Fibroblast of skin of abdomen (primary cell): ENCODE results near the gene WASL.
A peak's percentile ranks its signal among the peaks of the same experiment; 100 is the strongest.
"Not testable (repeated sequence)": the region's sequence is repeated elsewhere in the genome, so short reads cannot be mapped to it uniquely, and the experiment has no call there.

Experiments used
- DNase-seq: peaks from one replicate; pipeline ENCODE4 v3.0.0-alpha.2; 2013

The WASL gene

DNA sequence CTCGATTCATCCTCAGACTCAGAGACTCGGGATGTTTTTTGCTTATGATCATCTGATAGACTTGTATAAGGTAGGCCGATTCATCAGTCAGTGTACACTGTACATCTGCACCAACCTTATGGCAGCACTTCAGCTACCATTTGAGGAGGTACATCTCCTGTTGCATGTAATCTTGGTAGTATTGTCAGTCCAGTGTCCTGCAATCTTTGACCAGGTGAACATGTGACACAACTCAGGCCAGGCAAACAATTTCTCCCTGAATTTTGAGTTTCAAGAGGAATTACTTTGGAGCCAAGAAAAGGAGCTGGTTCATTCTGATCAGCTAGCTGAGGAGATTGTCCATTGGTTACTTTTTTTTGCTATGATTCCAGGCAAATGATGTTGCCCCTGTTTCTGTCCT lies 19.7 kb upstream of the WASL start:
- no peak for DNase-seq

DNA sequence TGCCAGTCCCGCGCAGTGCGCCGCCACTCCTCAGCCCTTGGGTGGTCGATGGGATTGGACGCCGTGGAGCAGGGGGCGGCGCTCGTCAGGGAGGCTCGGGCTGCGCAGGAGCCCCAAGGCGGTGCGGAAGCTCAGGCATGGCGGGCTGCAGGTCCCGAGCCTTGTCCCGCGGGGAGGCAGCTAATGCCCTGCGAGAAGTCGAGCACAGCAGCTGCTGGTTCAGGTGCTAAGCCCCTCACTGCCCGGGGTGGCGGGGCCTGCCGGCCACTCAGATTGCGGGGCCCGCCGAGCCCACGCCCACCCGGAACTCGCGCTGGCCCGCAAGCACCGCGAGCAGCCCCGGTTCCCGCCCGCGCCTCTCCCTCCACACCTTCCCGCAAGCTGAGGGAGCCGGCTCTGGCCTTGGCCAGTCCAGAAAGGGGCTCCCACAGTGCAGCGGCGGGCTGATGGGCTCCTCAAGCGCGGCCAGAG lies 14.4 kb upstream of the WASL start:
- DNase-seq: no peak

DNA sequence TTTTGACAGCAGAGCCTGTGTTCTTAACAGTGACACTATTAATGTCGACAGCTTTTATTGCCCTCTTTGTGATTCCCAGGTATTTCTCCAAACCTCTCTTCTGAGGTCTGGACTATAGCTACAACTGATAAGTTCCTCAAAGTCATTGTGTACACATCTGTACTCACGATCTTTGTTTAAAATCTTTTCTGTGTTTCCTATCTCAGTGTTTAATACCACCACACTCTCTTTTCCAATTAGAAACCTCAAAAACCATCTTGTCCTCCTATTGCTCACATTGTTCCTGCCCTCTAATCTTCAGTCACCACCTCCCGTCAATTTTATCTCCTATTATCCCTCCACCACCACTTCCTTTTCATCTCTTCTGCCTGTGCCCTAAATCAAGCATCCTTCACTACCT lies 12.9 kb upstream of the WASL start:
- DNase-seq: no peak

DNA sequence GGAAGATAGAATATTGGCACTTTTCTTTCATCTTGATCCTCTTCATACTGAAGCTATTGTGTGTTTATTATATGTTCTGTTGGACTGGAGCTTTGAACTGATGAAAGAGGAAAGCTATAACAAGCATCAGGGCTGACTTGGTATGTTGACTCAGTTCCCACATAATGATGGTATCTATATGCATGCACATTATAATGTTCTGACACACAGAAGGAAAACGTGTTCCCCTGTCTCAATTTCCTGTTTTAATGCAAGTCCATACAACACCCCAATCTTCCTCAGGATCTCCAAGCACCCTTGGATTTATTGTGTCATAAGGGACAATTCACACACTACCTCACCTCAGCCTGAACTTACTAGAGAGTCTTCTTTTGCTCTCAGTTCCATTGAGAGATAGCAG lies 8.3 kb upstream of the WASL start:
- peak; percentile 18 for DNase-seq

DNA sequence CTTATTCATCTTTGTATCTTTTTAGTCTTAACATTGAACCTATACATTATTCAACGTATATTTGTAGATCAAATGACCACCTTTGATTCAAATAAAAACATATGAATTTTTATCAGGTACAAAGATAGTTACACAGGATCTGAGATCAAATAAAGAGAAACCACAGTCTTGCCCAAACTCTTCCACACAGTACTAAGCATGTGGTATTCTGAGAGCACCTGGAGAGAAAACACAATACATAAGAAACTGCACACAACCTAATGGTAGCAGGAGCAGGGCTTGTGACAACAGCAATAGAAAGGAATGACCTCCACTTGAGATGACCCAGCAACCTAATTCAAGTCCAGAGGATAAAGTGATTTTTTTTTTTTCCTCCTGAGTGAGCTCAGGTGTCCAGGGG lies 6.5 kb upstream of the WASL start:
- no peak for DNase-seq

DNA sequence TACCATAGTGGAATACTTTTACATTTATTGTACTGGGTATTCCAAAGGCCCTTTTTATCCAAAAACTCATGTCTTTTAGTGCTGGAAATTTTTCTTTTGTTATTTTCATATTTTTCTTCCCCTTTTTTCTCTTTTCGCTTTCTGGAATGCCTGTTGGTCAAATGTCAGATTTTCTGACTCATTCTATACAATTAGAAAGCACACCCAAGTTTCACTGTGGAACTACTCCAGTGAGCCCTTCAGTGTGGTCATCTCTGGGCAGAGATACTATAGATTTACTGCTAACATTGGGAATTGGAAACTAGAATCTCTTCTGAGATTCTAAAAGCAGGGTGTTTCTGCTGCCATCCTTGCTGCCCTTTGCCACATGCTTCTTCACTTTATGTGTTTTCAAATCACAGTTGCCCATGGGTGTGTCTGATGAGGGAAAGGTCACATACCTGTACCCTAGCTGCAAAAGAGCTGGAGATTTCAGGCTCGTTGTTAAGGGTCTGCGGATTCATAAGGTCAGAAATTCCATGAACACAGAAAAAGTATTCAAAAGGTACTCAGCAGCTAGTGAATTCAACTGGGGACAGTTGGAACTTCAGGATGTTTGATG lies 5.6 kb upstream of the WASL start:
- no peak for DNase-seq

DNA sequence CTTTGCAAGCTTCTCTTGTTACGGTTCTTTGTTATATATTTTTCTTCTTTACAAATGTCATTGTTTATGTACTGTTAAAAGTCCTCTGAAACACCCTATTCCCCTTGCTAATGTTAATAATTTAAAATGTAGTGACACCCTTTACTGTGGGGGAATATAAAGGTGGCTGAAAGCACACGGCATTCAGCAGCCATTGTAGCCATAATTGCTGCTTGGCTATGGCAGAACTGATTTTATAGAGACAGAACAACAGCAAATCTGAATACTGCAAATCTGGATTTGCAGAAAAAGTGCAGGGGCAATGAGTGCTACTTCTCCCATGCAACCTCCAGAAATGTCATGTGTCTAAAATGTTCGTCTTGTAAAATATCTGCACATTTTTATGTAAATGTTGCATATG lies 3.7 kb upstream of the WASL start:
- DNase-seq: no peak

DNA sequence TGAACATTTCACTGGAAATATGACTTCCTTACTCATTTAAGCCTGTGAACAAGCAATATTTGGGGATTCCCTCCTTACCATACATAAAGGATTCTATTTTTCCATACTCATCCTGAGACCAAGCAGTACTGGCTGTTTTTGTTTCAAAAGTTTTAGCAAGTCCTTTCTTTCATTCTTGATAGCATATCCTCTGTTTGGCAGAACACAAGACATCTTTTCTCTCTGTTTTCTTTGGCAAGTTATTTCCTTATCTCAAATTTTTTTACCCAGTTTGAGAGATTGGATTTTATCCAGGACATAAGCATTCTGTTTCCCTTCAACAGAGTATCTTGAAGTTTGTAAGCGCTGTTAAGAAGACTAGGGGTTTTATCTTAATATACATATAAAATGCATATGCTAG lies 3.0 kb upstream of the WASL start:
- DNase-seq: no peak

DNA sequence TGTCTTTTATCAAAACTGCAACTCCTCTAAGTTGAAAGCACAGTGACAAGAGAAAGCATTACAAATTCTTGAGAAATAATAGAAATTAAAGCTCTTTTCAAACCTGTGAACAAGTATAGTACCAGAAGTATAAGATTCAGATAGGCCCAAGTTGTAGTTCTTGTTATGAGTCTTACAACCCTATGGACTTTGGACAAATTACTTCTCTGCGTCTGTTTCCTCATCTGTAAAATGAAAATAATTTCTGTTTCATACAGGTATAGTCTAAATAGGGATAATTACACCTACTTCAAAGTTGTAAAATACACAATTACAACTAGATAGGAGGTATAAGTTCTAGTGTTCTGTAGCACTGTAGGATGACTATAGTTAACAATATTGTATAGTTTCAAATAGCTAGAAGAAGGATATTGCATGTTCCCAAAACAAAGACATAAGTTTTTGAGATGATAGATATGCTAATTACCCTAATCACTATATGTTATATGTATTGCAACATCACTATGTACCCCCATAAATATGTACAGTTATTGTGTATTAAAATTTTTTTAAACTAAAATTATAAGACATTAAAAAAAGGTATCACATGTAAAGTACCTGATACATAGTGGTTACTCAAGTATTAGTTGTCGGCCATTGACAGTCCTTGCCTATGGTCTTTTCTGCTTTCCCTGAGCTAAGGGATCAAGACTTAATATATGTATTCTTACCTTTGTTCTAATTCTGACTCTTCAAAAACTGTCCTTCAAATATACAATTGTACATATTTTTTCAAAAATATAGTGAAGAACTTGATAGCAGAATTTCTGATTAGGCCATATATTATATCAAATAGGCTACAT lies 1.8 kb upstream of the WASL start:
- no peak for DNase-seq

DNA sequence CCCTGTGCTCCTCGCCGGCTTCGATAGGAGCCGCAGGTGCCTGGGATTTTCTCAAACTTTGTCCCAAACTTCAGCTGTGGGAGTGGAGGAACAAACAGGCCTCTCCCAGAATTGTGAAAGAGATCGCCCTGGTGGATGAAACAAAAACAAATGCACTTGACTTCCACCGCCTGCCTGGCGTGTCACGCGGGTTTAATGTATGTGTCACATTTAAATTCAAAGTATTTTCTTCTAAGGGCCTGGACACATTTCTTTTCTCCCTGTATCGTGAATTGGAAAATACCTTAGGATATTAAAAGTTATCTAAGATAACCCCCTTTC lies 694 bp upstream of the WASL start:
- DNase-seq: peak; percentile 63

DNA sequence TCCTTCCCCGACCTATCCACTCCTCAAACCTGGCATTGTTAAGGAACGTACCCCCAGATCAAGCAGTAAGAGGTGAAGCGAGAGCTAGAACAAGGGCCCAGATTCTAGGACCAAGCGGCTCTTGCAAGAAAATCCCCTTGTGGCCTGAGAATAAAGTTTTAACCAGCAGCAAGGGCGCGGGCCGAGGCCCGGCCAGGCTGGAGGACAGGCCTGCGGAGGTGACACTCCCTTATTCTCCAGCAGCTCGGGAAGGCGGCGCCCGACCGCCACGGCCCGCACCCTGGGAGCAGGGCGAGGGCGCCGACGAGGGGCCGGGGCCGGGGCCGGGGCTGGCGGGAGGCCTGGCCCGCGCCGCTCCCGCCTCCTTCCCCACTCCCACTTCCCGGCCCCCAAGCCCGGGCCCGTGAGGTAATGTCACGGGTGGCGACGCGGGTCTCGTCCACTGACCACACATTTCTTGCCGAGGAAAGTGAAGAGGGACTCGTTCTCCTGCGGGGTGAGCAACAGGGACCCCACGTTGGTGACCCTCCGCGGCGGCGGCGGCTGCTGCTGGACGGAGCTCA lies 551 bp downstream of the WASL start:
- peak; percentile 17 for DNase-seq

DNA sequence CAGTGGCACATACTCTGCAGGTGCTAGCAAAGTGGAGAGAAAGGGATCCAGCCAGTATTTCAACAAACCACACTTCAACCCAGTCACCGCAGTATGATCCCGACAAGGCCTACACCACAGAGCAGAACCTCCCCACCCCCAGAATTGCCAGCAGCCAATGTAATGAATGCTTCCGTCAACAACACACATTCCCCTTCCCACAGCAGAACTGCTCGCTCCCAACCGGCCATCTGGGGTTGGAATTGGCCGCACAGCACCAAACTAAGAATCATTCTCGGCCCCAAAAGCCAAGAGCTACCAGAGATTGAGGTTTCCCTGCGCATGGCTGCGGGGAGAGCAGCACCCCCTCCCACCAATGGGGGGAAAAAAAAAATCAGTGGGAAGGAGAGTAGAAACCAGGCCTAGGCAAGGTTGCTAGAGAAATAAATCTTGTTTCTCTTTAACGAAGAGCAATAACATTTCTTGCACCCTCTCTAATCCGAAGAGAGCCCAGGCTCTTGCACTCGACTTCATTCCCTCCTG lies 1.1 kb downstream of the WASL start:
- peak; percentile 79 for DNase-seq

DNA sequence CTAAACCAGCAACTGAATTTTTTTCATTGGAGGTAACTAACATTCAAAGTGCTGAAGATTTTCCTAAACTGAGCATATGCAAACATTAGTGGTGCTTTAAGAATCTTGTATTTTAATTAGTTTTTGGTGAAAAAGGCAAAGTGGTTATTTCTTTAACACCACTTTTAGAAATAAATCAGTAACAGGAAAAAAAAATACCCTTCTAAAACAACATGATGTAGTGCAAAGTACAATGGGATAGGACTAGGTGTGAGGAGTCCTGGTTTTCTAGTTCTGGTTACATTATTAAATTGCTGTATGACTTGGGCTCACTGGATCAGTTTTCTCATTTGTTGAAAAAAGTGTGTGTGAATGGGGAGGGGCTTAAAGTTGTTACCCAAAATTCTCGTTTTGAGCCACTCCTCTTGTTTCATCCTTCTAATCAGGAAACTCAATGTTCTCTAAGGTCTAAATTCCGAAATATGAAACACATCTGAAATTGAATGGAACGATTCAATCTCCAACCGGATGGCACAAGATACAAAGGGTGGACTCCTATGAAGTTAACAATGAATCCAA lies 1.8 kb downstream of the WASL start:
- no peak for DNase-seq

DNA sequence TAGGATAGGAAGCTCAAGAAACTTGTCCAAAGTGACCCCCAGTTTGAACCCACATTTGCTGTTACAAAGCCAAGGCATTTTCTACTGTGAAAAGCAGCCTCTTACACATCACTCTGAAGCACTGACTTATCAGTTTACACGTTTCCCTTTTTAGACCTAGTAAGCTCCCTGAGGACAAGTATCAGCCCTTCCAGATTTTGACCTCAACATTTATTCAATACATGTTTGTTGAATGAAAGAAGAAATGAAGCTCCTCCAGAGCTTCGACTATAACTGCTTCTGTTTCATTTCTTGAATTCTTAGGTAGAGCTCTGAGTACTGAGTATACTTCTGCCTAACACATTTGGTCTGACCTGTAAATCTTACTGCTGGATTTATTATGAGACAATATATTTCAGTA lies 2.7 kb downstream of the WASL start:
- no peak for DNase-seq

DNA sequence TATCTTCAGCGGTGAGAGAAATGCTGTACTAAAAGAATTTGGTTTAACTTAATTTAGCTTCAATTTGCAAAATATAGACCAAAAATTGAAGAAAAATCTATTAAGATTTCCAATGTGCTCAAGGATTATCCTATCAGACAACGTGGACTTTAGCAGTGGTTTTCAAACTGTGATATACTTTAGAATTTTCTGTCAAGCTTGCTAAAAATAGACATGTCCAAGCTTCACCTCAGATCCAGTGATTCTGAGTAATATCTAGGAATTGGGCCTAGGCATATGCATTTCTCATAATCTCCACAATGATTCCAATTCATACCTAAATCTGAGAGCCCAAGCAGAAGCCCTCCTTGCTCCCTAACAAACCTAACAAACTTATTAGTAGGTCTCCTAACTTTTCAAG lies 3.4 kb downstream of the WASL start:
- DNase-seq: no peak

DNA sequence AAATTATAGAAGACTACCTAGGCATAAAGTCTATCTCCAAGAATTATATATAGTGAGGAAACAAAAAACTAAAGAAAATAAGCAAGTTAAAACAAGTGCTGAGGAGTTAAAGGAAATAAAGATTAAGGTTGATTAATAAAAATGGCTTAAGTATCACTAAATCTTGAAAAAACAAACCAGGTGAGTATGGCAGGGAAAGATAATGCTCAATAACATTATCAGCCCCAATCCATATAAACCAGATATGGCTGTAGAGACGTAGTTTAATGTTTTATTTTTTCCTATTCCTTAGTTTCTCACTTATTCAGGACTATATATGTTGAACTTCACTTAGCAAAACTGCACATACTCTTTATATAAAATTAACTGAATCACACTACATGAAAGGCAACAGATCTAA lies 4.4 kb downstream of the WASL start:
- DNase-seq: no peak

DNA sequence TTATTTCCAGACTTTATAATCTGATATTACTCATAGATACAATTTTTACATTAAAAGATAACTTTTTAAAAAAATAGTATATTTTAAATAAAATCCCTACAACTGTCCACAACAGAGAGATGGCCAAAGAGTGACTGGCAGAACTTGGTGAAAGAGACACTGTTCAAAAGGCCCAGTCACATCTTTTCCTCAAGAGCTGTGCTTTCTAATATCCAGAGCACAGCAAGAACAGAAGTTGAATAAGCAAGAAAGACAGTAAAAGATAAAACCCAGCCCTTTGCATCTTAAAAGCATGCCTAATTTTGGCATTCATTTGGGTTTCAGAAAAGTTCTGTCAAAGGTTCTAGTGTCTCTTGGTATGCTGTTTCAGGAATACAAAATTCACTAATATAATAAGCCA lies 6.9 kb downstream of the WASL start:
- DNase-seq: no peak

DNA sequence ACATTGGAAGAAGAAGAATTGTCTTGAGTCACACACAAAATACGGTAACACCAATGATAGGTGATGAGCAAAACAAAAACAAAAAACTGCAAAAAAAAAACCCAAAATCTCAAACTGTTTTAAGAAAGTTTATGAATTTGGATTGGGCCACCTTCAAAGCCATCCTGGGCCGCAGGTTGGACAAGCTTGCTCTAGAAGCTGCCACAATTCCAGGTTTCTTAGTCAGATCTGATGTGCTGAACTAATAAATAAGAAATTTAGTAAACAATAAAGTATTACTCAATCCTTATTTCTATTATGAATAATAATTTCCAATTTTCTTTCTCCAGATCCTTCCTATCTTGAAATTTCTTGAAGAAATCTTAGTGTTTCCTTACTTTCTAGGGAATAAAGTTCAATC lies 10.0 kb downstream of the WASL start:
- DNase-seq: no peak

DNA sequence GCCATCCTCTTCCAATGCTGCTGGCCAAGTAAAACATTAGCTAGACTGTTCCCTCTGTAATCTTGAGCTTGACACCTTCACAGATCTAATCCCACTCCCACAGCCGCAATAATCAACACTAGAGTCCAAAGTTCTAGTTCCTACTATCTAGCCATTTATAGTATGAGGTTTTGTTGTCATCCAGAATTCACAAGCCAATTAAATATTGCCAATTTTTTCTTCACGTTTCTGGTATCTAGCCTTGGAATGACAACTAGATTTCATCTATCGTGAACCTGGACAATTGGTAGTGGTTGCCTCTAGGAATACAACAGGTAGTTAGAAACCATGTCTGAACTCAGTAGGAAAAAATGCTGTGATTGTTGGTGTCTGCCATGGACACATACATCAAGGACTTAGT lies 10.4 kb downstream of the WASL start:
- no peak for DNase-seq

DNA sequence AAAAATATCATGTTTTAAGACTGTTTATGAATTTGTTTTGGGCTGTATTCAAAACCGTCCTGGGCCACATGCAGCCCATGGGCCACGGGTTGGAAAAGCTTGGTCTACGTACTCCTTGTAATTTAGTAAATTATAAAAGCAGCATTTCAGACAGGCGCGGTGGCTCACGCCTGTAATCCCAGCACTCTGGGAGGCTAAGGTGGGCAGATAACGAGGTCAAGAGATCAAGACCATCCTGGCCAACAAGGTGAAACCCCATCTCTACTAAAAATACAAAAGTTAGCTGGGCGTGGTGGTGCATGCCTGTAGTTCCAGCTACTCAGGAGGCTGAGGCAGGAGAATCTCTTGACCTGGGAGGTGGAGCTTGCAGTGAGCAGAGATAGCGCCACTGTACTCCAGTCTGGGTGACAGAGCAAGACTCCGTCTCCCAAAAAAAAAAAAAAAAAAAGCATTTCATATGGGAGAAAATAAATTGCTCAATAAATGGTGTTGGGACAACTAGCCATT lies 11.6 kb downstream of the WASL start:
- not testable (repeated sequence) for DNase-seq

DNA sequence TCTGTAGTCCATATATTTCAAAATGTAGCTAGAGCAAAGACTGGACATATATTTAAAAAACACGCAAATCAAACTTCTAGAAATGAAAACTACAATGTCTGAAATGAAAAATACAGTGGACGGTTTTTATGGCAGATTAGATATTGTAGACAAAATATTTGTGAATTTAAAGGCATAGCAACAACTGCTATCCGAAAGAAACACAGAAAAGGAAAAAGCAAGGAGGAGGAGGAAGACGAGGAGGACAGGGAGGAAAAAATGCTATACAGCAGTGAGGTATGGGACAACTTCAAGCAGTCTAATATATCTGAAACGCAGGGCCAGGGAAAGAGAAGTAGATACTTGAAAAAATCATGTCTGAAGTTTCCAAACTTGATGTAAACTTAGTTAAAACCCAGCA lies 13.3 kb downstream of the WASL start:
- DNase-seq: no peak

DNA sequence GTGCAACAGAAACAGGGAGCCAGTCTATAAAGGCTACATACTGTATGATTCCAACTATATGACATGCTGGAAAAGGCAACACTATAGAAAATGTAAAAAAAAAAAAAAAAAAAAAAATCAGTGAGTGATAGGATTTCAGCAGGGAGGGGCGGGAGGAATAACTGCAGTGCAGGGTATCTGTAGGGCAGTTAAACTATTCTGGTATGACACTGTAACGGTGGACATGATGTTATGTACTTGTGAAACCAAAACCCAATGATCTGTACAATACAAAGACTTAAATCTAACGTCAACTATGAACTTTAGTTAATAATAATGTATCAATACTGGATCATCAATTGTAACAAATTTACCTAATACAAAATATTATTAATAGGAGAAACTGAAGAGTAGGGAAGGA lies 14.3 kb downstream of the WASL start:
- no peak for DNase-seq

DNA sequence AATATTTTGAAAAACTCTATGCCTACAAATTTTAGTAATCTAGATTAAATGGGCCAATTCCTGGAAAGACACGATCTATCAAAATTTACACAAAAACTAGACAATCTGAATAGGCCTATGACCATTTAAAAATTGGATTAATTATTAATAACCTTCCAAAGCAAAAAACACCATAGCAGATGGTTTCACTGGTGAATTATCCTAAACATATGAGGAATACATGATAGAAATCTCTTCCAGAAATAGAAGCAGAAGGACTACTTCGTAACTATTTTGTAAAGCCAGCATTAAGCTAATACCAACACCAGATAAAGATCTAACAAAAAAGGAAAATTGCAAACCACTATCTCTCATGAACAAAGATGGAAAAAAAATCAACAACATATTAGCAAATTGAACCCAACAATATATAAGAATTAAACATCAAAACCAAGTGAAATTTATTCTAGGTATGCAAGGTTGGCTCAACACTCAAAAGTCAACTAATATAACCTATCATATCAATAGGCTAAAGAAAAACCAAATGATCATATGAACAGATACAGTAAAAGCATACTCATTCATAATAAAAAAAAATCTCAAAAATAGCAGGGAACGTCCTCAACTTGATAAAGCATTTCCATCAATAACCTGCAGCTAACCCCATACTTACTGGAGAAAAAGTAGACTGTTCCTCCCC lies 16.3 kb downstream of the WASL start:
- no peak for DNase-seq
